ENCODE measurements around the gene NPEPPS. TPM values are rescaled to one million over a fixed set of nuclear protein-coding genes. Genes with fewer than 3 reads are reported as not detected.
A peak's percentile ranks its signal among the peaks of the same experiment; 100 is the strongest.

Gene NPEPPS
- polyA plus RNA-seq, 1 of the 3 experiments (the other 2 are of a cell fraction) = 73.2 TPM

DNA sequence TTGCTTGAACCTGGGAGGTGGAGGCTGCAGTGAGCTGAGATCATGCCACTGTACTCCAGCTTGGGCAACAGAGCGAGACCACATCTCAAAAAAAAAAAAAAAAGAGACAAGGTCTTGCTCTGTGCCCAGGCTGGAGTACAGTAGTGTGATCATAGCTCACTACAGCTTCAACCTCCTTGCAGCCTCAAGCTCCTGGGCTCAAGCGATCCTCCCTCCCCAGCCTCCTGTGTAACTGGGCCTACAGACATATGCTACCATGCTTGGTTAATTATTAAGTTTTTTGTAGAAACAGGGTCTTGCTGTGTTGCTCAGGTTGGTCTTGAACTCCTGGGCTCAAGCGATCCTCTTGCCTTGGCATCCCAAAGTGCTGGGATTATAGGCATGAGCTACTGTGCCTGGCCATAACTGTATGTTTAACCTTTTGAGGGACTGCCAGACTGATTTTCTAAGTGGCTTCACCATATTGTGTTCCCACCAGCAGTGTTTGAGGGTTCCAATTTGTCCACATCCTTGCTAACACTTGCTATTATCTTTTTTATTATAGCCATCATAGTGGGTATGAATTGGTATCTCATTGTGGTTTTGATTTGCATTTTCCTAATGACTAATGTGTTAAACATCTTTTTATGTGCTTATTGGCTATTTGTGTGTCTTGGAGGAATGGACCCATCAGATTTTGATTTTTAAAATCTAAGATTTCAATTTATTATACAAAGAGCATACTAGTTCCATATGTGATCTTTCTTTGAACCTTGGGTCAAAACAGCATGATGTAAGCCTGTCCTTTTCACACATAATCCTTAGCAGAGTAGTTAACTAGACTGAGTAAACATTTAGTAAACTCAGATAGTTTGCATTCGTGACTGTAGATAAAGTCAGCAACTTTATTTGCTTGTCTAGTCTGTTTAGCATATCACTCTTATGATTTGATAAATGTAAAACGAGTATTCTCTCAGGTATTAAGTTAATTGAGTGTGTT, 80.8 kb downstream of the NPEPPS start:
- H3K9ac ChIP-seq = no peak overlapping the region
- peaks cover 9% of the 10 kb centered on the region; the same call in 1 of the 2 replicates for H3K79me2 ChIP-seq (ENCODE audit: insufficient read depth)
- peaks cover 46 to 70% of the 10 kb centered on the region in 2 experiments for H3K36me3 ChIP-seq (replicated peaks in 1 of 2; ENCODE audit: control insufficient read depth in 1 of 2, insufficient read depth in 2 of 2, low read length in 1 of 2)
- 85% methylated on average over 5 of the region's 5 CpGs for WGBS (ENCODE audit: low lambda C conversion rate)
- TF ChIP-seq YY1 (IDR thresholded peaks at IDR 0.05; ENCODE audit: low read depth) (no peak), SIN3A (IDR thresholded peaks at IDR 0.05; ENCODE audit: borderline replicate concordance, low read depth, low read length) (no peak), TAF1 (IDR thresholded peaks at IDR 0.05; ENCODE audit: borderline replicate concordance, low read depth, low read length) (no peak), FOXJ3 (CRISPR knock-in tag; IDR thresholded peaks at IDR 0.05) (no peak), RXRA (IDR thresholded peaks at IDR 0.05; ENCODE audit: borderline replicate concordance, low read depth) (no peak), TCF12 (IDR thresholded peaks at IDR 0.05) (no peak)
- TF ChIP-seq, protein P1, sequence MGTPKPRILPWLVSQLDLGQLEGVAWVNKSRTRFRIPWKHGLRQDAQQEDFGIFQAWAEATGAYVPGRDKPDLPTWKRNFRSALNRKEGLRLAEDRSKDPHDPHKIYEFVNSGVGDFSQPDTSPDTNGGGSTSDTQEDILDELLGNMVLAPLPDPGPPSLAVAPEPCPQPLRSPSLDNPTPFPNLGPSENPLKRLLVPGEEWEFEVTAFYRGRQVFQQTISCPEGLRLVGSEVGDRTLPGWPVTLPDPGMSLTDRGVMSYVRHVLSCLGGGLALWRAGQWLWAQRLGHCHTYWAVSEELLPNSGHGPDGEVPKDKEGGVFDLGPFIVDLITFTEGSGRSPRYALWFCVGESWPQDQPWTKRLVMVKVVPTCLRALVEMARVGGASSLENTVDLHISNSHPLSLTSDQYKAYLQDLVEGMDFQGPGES (IDR thresholded peaks at IDR 0.05; ENCODE audit: low read depth, low read length) = no peak
- ChIA-PET CTCF (interaction anchor here (0.7 kb wide), 1 partner anchor 284 kb away, joined by 3 read pairs; the partner anchor contains the start of gene SP2), POLR2A (interaction anchor here (0.6 kb wide), 1 partner anchor 9 kb away, joined by 3 read pairs; no protein-coding TSS in a partner anchor)
- H4K20me1 ChIP-seq (ENCODE audit: insufficient read depth) = no peaks in the 10 kb centered on the region
- H3K27me3 ChIP-seq (ENCODE audit: insufficient read depth) = no peaks in the 10 kb centered on the region
- no peaks in the 10 kb centered on the region for H3K9me2 ChIP-seq
- H2AFZ ChIP-seq (ENCODE audit: low read depth) = no peak overlapping the region
- DNase-seq = no peak
- H3K4me2 ChIP-seq = no peak overlapping the region
- H3K27ac ChIP-seq (ENCODE audit: low read depth in 2 of 2, low read length in 1 of 2) = no peak overlapping the region
- peaks cover 19% of the 10 kb centered on the region for H3F3A ChIP-seq (replicated peaks; ENCODE audit: insufficient read depth)
- no peak overlapping the region for H3K4me3 ChIP-seq (ENCODE audit: low read depth in 2 of 2, low read length in 1 of 2)
- H3K4me1 ChIP-seq (ENCODE audit: control insufficient read depth in 1 of 2, insufficient read depth in 2 of 2, low read depth in 1 of 2, low read length in 1 of 2) = no peaks in the 10 kb centered on the region
- no peaks in the 10 kb centered on the region for H3K9me3 ChIP-seq

DNA sequence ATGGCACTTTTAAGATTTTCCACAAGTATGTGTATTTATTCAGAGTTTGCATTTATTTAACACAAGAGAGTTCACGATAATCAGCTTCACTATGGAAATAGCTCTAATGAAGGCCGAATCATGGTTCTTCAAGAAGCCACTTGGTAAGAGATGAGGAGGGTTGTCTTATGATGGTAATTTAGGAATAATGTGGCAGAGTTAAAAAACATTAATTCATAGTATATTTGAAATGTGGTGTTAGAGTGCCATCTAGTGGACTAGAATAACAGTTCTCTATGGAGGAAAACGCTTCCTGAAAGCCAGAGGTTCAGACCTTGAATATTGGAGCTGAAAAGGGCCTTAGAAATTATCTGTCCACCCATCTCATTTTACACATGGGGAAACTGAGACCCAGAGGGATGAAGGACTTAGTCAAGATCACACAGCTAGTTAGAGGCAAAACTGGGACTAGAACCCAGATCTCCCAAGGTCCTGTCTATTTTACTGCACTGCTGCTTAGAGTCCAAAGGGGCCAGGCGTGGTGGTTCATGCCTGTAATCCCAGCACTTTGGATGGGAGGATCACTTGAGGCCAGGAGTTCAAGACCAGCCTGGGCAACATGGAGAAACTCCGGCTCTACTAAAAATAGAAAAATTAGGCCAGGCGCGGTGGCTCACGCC, 85.0 kb downstream of the NPEPPS start:
- Histone ChIP-seq H3K9ac (no peak overlapping the region), H3F3A (replicated peaks; ENCODE audit: insufficient read depth) (peaks cover 40% of the 10 kb centered on the region), H3K4me1 (ENCODE audit: control insufficient read depth in 1 of 2, insufficient read depth in 2 of 2, low read depth in 1 of 2, low read length in 1 of 2) (peaks cover 0 to 2% of the 10 kb centered on the region in 2 experiments; a peak in 1 of 4 replicates), H3K9me2 (no peaks in the 10 kb centered on the region), H4K20me1 (ENCODE audit: insufficient read depth) (no peaks in the 10 kb centered on the region), H3K27me3 (ENCODE audit: insufficient read depth) (no peaks in the 10 kb centered on the region), H3K4me3 (ENCODE audit: low read depth in 2 of 2, low read length in 1 of 2) (no peak overlapping the region), H3K36me3 (replicated peaks in 1 of 2; ENCODE audit: control insufficient read depth in 1 of 2, insufficient read depth in 2 of 2, low read length in 1 of 2) (peaks cover 62 to 85% of the 10 kb centered on the region in 2 experiments), H3K4me2 (no peak overlapping the region), H3K79me2 (ENCODE audit: insufficient read depth) (peaks cover 9% of the 10 kb centered on the region; the same call in 1 of the 2 replicates), H2AFZ (ENCODE audit: low read depth) (no peak overlapping the region), H3K9me3 (no peaks in the 10 kb centered on the region), H3K27ac (ENCODE audit: low read depth in 2 of 2, low read length in 1 of 2) (no peak overlapping the region)
- 69% methylated on average over 8 of the region's 8 CpGs for WGBS (ENCODE audit: low lambda C conversion rate)
- ChIA-PET POLR2A (interaction anchor here (0.7 kb wide), 1 partner anchor 33 kb away, joined by 3 read pairs; the partner anchor contains the start of gene KPNB1), CTCF (interaction anchor here (0.6 to 3.6 kb wide), 64 partner anchors 11 to 742 kb away, joined by 3 to 79 read pairs (median 4); partner anchors contain the start of gene KPNB1)
- DNase-seq = peak; percentile 60
- TF ChIP-seq JUND (IDR thresholded peaks at IDR 0.05) (no peak), ELF1 (IDR thresholded peaks at IDR 0.05) (no peak), RAD21 (IDR thresholded peaks at IDR 0.05; ENCODE audit: low read length) (peak; percentile 88), SMC3 (IDR thresholded peaks at IDR 0.05; ENCODE audit: low read depth, low read length) (peak; percentile 62), MXI1 (IDR thresholded peaks at IDR 0.05; ENCODE audit: low read depth, low read length) (no peak), TEAD4 (IDR thresholded peaks at IDR 0.05; ENCODE audit: borderline replicate concordance, insufficient read depth) (no peak), YY1 (IDR thresholded peaks at IDR 0.05; ENCODE audit: low read depth) (no peak), EZH2phosphoT487 (IDR thresholded peaks at IDR 0.05; ENCODE audit: borderline replicate concordance, low read depth) (no peak), NRF1 (IDR thresholded peaks at IDR 0.05; ENCODE audit: low read depth, low read length) (no peak), GATA2 (CRISPR knock-in tag; IDR thresholded peaks at IDR 0.05) (no peak), CHD2 (IDR thresholded peaks at IDR 0.05; ENCODE audit: low read length, partially characterized antibody) (no peak), TCF12 (IDR thresholded peaks at IDR 0.05) (no peak), GABPA (IDR thresholded peaks at IDR 0.05; ENCODE audit: low read depth) (no peak)
- TF ChIP-seq, protein P1 (IDR thresholded peaks at IDR 0.05; ENCODE audit: low read depth, low read length) = no peak
- TF ChIP-seq, protein P2, sequence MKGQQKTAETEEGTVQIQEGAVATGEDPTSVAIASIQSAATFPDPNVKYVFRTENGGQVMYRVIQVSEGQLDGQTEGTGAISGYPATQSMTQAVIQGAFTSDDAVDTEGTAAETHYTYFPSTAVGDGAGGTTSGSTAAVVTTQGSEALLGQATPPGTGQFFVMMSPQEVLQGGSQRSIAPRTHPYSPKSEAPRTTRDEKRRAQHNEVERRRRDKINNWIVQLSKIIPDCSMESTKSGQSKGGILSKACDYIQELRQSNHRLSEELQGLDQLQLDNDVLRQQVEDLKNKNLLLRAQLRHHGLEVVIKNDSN (IDR thresholded peaks at IDR 0.05; ENCODE audit: borderline replicate concordance, low read depth) = no peak
- TF ChIP-seq, protein P3, sequence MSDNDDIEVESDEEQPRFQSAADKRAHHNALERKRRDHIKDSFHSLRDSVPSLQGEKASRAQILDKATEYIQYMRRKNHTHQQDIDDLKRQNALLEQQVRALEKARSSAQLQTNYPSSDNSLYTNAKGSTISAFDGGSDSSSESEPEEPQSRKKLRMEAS (IDR thresholded peaks at IDR 0.05; ENCODE audit: low read depth) = no peak

Measured in SK-N-SH (cell line).